Stimulated activated CD4-positive, alpha-beta T cell treated with anti-CD3 and anti-CD28 coated beads, TNF-alpha, amount 100 ng/mL, for 48 hours (primary cell): ENCODE data around the gene STIM1.
"Not testable (repeated sequence)": the region's sequence is repeated elsewhere in the genome, so short reads cannot be mapped to it uniquely, and the experiment has no call there.

Experiments used
- DNase-seq, 3 donors: peaks; one replicate each; pipeline ENCODE4 v3.0.0-alpha.2; 2020; ENCODE audit warnings: low read depth in 3 of 3

STIM1 gene

GRCh38 chr11:3885855-3886254, 30.4 kb downstream of the STIM1 start:
- DNase-seq, result no peak

GRCh38 chr11:3886985-3887384, 31.5 kb downstream of the STIM1 start:
- no peak for DNase-seq

DNA sequence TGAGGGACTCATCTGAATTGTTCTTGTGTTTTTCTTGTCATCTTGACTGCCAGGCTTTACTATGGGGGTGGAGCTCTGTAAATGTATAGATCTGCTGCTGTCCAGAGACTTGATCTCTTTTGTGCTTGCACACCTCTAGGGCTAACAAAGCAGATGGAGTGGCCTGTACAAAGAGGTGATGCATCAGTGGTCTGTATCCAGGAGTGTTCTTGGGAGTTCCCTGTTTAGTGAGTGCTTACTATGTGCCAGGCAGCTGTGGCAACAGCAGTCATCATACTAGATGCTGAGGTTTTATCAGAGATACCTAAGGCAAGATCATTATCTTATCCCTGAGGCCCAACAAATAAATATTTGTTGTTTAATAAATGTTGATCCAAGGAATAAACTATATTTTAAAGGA, 33.4 kb downstream of the STIM1 start:
- no peak for DNase-seq

DNA sequence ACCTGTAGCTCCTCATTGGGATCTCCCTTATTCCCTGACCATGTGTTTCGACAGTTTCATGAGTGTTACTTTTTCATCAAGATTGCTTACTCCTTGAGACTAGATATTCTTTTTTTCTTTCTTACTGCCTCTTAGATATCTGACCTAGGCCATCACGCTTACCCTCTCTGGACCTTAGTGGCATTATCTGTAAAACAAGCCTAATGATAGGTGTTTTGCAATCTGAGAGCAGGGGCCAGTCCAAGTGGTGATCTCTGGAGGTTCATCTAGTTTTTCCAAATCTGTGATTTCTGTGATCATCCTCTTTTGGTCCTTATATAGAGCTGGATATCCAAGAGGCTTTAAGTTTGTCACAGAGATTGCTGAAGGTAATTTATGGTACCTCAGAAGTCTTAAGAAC, 34.5 kb downstream of the STIM1 start:
- no peak for DNase-seq

- DNase-seq, result no peak
Observed at GRCh38 chr11:3890806-3891205, 35.3 kb downstream of the STIM1 start.

GRCh38 chr11:3891751-3892150, 36.3 kb downstream of the STIM1 start:
- no peak for DNase-seq

DNA sequence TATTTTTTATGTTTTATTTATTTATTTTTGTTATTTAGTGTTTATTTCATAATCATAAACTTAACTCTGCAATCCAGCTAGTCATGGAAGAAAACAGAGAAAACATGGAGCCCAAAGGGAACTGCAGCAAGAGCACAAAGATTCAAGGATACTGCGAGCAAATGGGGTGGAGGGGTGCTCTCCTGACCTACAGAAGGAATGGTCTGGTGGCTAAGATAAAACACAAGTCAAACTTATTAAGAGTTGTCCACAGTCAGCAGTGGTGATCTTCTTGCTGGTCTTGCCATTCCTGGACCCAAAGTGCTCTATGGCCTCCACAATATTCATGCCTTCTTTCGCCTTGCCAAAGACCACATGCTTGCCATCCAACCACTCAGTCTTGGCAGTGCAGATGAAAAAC, 36.7 kb downstream of the STIM1 start:
- DNase-seq, result no peak

DNA sequence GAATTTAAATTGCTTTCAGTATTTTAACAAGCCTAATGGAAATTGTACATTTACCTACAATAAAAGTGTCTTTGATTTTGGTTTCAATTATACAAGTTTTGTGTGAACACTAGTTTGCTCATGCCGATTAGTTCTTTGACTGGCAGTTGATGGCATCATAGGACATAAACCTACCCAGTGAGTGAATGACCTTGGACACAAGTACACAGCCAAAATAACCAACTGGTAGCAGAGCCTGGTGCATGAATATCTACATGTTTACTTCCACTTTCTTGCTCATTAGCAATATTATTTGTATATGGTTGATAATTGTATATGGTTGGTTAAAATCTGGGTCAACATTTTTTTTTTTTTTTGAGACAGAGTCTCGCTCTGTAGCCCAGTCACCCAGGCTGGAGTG, 37.8 kb downstream of the STIM1 start:
- DNase-seq, result no peak

DNA sequence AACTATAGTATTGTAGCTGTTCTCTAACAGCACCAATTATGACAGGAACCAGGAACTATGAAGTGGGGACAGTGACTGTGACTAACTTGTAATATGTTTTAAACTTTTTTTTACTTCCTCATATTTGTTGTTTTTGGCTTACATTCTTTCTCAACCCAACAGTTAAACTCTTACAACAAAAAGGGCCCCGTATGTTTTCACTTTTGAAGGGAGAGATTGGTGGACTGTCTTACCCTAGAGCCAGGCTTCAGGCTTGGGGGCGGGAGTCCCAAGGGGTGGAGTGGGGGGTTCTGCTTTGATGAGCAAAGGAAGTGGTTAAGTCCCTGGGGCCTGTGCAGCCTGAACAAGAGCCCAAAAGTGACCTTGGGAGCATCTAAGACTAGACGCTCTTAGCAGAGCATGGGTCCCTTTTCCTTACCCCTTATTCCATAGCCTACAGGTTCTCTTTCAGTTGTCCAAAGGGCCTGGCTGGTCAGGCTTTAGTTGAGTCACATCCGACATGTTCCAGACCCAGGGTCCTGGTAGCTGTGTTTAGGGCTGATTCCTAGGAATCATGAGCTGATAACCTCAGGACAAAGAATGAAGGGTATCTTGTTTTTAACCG, 38.8 kb downstream of the STIM1 start:
- DNase-seq, result no peak

- no peak for DNase-seq
Observed at GRCh38 chr11:3896644-3897043, 41.2 kb downstream of the STIM1 start.

DNA sequence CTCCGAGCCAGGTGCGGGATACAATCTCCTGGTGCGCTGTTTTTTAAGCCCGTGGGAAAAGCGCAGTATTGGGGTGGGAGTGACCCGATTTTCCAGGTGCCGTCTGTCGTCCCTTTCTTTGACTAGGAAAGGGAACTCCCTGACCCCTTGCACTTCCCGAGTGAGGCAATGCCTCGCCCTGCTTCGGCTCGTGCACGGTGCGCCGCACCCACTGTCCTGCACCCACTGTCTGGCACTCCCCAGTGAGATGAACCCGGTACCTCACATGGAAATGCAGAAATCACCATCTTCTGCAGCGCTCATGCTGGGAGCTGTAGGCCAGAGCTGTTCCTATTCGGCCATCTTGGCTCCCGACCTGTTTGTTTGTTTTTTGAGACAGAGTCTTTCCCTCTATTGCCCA, 44.8 kb downstream of the STIM1 start:
- not testable (repeated sequence) for DNase-seq

GRCh38 chr11:3901249-3902025, 46.0 kb downstream of the STIM1 start:
- DNase-seq, result no peak

- DNase-seq, result no peak
Observed at GRCh38 chr11:3902441-3902840, 47.0 kb downstream of the STIM1 start.

GRCh38 chr11:3903207-3903896, 47.9 kb downstream of the STIM1 start:
- no peak for DNase-seq

- DNase-seq, result no peak
Observed at GRCh38 chr11:3904228-3904627, 48.8 kb downstream of the STIM1 start.

GRCh38 chr11:3905080-3905953, 49.9 kb downstream of the STIM1 start:
- DNase-seq, result peak; percentile 26 to 51 (median 50)

GRCh38 chr11:3906166-3906565, 50.7 kb downstream of the STIM1 start:
- DNase-seq, result no peak

DNA sequence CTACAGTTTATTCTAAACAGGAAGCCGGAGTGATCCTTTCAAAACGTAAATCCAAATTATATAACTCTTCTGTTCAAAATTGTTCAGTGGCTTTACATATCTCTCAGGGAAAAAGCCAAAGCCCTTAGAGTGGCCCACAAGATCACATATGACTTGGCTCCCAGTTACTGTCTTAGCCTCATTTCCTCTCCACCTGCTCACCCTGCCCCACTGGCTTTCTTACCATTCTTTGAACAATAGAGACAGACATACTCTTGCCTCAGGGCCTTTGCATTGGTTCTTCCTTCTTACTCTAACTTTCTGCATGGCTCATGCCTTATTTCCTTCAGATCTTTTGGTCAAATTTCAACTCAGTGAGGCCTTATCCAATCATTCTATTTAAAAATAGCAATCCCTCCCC, 52.1 kb downstream of the STIM1 start:
- no peak for DNase-seq

DNA sequence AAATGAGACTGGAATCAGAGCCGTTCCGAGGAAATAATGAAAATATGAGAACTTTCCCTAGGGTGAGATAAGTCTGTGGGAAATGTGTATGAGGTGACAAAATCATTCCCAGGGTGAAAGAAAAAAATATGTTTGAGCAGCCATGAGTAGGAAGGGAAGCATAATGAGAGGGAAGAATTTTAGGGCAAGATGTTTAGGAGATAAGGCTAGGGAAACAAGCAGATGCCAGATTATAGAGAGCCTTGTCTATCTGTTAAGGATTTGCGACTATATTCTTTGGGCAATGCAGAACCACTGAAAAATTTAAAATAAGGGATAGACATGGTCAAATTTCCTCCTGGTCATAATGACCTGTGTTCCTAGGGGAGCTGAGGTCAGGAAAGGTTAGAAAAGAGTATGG, 54.4 kb downstream of the STIM1 start:
- DNase-seq, result no peak

DNA sequence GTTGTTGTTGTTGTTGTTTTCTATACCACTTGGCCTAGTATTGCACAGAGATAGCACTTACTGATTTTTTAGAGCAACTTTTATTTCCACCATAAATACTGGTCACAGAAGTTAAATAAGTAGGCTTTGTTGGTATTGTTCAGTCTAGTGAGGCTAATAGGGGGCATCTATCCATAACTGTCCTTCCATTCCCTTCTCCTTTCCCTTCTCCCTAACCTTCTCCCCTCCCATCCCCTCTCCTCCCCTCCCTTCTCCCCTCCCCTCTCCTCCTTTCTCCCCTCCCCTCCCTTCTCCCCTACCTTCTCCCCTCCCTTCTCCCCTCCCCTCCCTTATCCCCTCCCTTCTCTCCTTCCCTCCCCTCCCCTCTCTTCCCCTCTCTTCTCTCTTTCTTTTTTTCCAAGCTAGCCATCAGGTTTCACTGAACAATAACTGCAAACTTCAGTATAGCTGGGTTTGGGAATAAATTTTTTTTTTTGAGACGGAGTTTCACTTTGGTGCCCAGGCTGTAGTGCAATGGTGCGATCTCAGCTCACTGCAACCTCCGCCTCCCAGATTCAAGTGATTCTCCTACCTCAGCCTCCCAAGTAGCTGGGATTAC, 56.5 kb downstream of the STIM1 start:
- no peak for DNase-seq

DNA sequence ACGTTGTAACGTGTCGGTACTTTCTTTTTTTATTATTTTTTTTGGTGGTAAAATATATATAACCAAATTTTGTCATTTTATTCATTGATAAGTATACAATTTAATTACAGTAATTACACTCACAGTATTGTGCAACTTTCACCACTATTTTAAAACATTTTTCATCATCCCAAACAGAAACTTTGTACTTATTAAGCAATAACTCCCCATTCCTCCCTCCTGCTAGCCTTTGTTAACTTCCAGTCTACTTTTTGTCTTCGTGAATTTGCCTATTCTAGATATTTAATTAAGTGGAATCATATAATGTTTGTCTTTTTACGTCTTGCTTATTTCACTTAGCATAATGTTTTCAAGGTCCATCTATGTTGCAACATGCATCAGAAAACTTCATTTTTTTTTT, 58.5 kb downstream of the STIM1 start:
- DNase-seq, result no peak

DNA sequence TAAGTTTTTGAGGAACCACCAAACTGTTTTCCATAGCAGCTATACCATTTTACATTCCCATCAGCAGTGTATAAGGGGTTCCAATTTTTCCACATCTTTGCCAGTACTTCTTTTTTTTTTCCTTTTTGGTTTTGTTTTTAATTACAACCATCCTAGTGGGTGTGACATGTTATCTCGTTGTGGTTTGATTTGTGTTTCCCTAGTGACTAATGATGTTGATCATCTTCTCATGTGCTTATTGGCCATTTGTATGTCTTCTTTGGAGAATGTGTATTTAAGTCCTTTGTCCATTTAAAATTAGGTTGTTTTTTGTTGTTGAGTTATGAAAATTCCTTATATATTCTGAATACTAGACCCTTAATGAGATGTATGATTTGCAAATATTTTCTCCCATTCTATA, 59.3 kb downstream of the STIM1 start:
- DNase-seq, result no peak
